Measurements from ENCODE around the gene GOSR1.

GOSR1 gene

GRCh38 chr17:30495586-30495985 is 18.4 kb downstream of the GOSR1 start:
- no peak overlapping the region for H3K27ac ChIP-seq (ENCODE audit: low read depth in 2 of 2, low read length in 2 of 2)
- H3K9me3 ChIP-seq (ENCODE audit: control insufficient read depth in 2 of 2, low read length in 2 of 2) = no peaks in the 10 kb centered on the region
- H3K4me1 ChIP-seq (ENCODE audit: control insufficient read depth in 2 of 2, insufficient read depth in 2 of 2, low read length in 2 of 2) = no peaks in the 10 kb centered on the region
- H3K36me3 ChIP-seq (ENCODE audit: control insufficient read depth in 2 of 2, insufficient read depth in 2 of 2, low read length in 2 of 2) = peaks cover 52 to 58% of the 10 kb centered on the region in 2 donors
- no peak overlapping the region for H3K9ac ChIP-seq (ENCODE audit: low read depth in 1 of 2, low read length in 2 of 2)
- no peaks in the 10 kb centered on the region for H3K27me3 ChIP-seq (ENCODE audit: control insufficient read depth in 2 of 2, insufficient read depth in 2 of 2, low read length in 2 of 2)
- H3K4me3 ChIP-seq (ENCODE audit: low read length in 2 of 2) = no peak overlapping the region

DNA sequence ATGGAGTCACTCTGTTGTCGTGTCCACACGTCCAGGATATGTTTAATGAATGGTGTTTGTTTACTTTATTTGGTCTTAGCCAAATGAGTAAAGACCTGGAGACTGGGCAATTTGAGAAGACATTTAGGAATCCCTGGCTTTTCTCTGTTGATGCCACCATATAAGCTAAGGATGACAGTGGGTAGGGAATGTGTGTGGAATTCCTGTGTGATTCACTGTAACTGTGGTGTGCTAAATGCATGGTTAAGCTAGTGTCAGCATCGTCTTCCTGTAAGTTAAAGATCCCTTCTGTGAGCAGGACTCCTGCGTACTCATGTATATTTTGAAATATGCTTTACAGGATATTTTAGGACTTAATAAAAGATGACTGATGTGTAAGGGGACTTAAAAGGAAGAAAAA is 26.4 kb downstream of the GOSR1 start:
- no peaks in the 10 kb centered on the region for H3K4me1 ChIP-seq (ENCODE audit: control insufficient read depth in 2 of 2, insufficient read depth in 2 of 2, low read length in 2 of 2)

DNA sequence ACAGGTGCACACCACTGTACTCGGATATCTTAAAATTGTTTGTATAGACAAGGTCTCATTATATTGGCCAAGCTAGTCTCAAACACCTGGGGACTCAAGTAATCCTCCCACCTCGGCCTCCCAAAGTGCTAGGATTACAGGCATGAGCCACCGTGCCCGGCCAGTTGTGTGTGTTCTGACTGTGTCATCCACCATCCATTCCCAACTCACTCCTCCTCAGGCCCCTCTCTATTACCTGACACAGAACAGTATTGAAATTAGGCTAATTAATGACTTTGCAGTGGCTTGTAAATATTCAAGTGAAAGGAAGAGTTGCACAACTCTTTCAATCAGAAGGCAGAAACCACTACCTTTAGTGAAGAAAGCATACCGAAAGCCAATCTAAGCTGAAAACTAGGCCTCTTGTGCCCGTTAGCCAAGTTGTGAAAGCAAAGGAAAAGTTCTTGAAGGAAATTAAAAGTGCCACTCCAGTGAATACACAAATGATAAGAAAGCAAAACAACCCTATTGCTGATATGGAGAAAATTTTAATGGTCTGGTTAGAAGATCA is 28.7 kb downstream of the GOSR1 start:
- Histone ChIP-seq H3K4me1 (ENCODE audit: control insufficient read depth in 2 of 2, insufficient read depth in 2 of 2, low read length in 2 of 2) (no peaks in the 10 kb centered on the region), H3K36me3 (ENCODE audit: control insufficient read depth in 2 of 2, insufficient read depth in 2 of 2, low read length in 2 of 2) (peaks cover 17 to 36% of the 10 kb centered on the region in 2 donors), H3K9me3 (ENCODE audit: control insufficient read depth in 2 of 2, low read length in 2 of 2) (no peaks in the 10 kb centered on the region), H3K27me3 (ENCODE audit: control insufficient read depth in 2 of 2, insufficient read depth in 2 of 2, low read length in 2 of 2) (no peaks in the 10 kb centered on the region), H3K27ac (ENCODE audit: low read depth in 2 of 2, low read length in 2 of 2) (no peak overlapping the region), H3K9ac (ENCODE audit: low read depth in 1 of 2, low read length in 2 of 2) (no peak overlapping the region), H3K4me3 (ENCODE audit: low read length in 2 of 2) (no peak overlapping the region)

More for the DNA sequence above, 26.4 kb downstream of the GOSR1 start:
- Histone ChIP-seq H3K27me3 (ENCODE audit: control insufficient read depth in 2 of 2, insufficient read depth in 2 of 2, low read length in 2 of 2) (no peaks in the 10 kb centered on the region), H3K9me3 (ENCODE audit: control insufficient read depth in 2 of 2, low read length in 2 of 2) (no peaks in the 10 kb centered on the region), H3K36me3 (ENCODE audit: control insufficient read depth in 2 of 2, insufficient read depth in 2 of 2, low read length in 2 of 2) (peaks cover 18 to 39% of the 10 kb centered on the region in 2 donors), H3K4me3 (ENCODE audit: low read length in 2 of 2) (no peak overlapping the region), H3K9ac (ENCODE audit: low read depth in 1 of 2, low read length in 2 of 2) (no peak overlapping the region), H3K27ac (ENCODE audit: low read depth in 2 of 2, low read length in 2 of 2) (no peak overlapping the region)

DNA sequence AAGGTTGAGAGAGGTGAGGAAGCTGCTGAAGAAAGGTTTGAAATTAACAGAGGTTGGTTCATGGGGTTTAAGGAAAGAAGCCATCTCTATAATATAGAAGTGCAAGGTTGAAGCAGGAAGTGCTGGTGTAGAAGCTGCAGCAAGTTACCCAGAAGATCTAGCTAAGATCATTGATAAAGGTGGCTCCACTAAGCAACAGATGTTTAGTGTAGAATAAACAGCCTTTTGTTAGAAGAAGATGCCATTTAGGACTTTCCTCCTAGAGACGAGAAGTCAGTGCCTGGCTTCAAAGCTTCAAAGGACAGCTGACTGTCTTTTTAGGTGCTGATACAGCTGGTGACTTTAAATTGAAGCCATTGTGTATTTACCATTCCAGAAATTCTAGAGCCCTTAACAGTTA is 29.3 kb downstream of the GOSR1 start:
- Histone ChIP-seq H3K36me3 (ENCODE audit: control insufficient read depth in 2 of 2, insufficient read depth in 2 of 2, low read length in 2 of 2) (peaks cover 14 to 32% of the 10 kb centered on the region in 2 donors), H3K9me3 (ENCODE audit: control insufficient read depth in 2 of 2, low read length in 2 of 2) (no peaks in the 10 kb centered on the region), H3K9ac (ENCODE audit: low read depth in 1 of 2, low read length in 2 of 2) (no peak overlapping the region), H3K4me1 (ENCODE audit: control insufficient read depth in 2 of 2, insufficient read depth in 2 of 2, low read length in 2 of 2) (no peaks in the 10 kb centered on the region), H3K27ac (ENCODE audit: low read depth in 2 of 2, low read length in 2 of 2) (no peak overlapping the region), H3K27me3 (ENCODE audit: control insufficient read depth in 2 of 2, insufficient read depth in 2 of 2, low read length in 2 of 2) (no peaks in the 10 kb centered on the region), H3K4me3 (ENCODE audit: low read length in 2 of 2) (no peak overlapping the region)

- H3K9me3 ChIP-seq (ENCODE audit: control insufficient read depth in 2 of 2, low read length in 2 of 2) = no peaks in the 10 kb centered on the region
- H3K27me3 ChIP-seq (ENCODE audit: control insufficient read depth in 2 of 2, insufficient read depth in 2 of 2, low read length in 2 of 2) = no peaks in the 10 kb centered on the region
- no peak overlapping the region for H3K4me3 ChIP-seq (ENCODE audit: low read length in 2 of 2)
- H3K4me1 ChIP-seq (ENCODE audit: control insufficient read depth in 2 of 2, insufficient read depth in 2 of 2, low read length in 2 of 2) = no peaks in the 10 kb centered on the region
- peaks cover 13 to 16% of the 10 kb centered on the region in 2 donors for H3K36me3 ChIP-seq (ENCODE audit: control insufficient read depth in 2 of 2, insufficient read depth in 2 of 2, low read length in 2 of 2)
- no peak overlapping the region for H3K9ac ChIP-seq (ENCODE audit: low read depth in 1 of 2, low read length in 2 of 2)
- no peak overlapping the region for H3K27ac ChIP-seq (ENCODE audit: low read depth in 2 of 2, low read length in 2 of 2)
These were observed 36.1 kb downstream of the GOSR1 start for GRCh38 chr17:30513346-30513745.

DNA sequence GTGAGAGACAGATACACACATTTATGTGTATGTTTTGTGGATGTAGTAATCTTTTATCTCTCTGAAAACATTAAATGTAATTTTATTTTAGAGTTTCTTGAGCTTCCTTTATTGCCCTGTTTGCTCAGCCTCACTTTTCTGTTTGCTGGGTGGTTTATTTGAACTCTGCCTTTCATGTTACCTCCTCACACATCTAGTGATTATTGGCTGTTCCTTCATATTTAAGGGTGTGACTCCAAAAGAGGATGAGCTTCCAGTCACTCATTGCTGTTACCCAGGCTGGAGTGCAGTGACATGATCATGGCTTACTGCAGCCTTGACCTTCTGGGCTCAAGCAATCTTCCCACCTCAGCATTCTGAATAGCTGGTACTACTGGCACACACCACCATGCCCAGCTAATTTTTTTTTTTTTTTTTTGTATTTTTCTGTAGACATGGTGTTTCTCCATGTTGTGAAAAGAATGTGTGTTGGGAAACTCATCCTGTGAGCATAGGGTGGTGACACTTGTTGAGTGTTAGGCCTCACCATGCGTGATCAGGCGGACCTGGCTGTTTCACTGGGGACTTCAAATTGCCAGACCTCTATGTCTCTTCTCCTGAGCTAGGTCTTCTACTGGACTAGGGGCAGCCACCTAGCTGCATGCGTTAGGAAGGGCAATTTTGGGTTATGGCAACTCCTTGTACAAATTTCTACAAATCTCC is 37.8 kb downstream of the GOSR1 start:
- peaks cover 17 to 19% of the 10 kb centered on the region in 2 donors for H3K36me3 ChIP-seq (ENCODE audit: control insufficient read depth in 2 of 2, insufficient read depth in 2 of 2, low read length in 2 of 2)
- H3K27me3 ChIP-seq (ENCODE audit: control insufficient read depth in 2 of 2, insufficient read depth in 2 of 2, low read length in 2 of 2) = no peaks in the 10 kb centered on the region
- no peaks in the 10 kb centered on the region for H3K4me1 ChIP-seq (ENCODE audit: control insufficient read depth in 2 of 2, insufficient read depth in 2 of 2, low read length in 2 of 2)
- H3K27ac ChIP-seq (ENCODE audit: low read depth in 2 of 2, low read length in 2 of 2) = no peak overlapping the region
- no peak overlapping the region for H3K9ac ChIP-seq (ENCODE audit: low read depth in 1 of 2, low read length in 2 of 2)
- H3K9me3 ChIP-seq (ENCODE audit: control insufficient read depth in 2 of 2, low read length in 2 of 2) = no peaks in the 10 kb centered on the region
- H3K4me3 ChIP-seq (ENCODE audit: low read length in 2 of 2) = no peak overlapping the region

- peaks cover 38 to 39% of the 10 kb centered on the region in 2 donors for H3K36me3 ChIP-seq (ENCODE audit: control insufficient read depth in 2 of 2, insufficient read depth in 2 of 2, low read length in 2 of 2)
- no peak overlapping the region for H3K9ac ChIP-seq (ENCODE audit: low read depth in 1 of 2, low read length in 2 of 2)
- H3K4me1 ChIP-seq (ENCODE audit: control insufficient read depth in 2 of 2, insufficient read depth in 2 of 2, low read length in 2 of 2) = no peaks in the 10 kb centered on the region
- no peak overlapping the region for H3K4me3 ChIP-seq (ENCODE audit: low read length in 2 of 2)
- H3K27ac ChIP-seq (ENCODE audit: low read depth in 2 of 2, low read length in 2 of 2) = no peak overlapping the region
- H3K27me3 ChIP-seq (ENCODE audit: control insufficient read depth in 2 of 2, insufficient read depth in 2 of 2, low read length in 2 of 2) = no peaks in the 10 kb centered on the region
- peaks cover 0 to 3% of the 10 kb centered on the region in 2 donors for H3K9me3 ChIP-seq (ENCODE audit: control insufficient read depth in 2 of 2, low read length in 2 of 2)
These were observed 40.6 kb downstream of the GOSR1 start for GRCh38 chr17:30517786-30518185.

GRCh38 chr17:30519166-30519565 is 42.0 kb downstream of the GOSR1 start:
- H3K9ac ChIP-seq (ENCODE audit: low read depth in 1 of 2, low read length in 2 of 2) = no peak overlapping the region
- peaks cover 31 to 33% of the 10 kb centered on the region in 2 donors for H3K36me3 ChIP-seq (ENCODE audit: control insufficient read depth in 2 of 2, insufficient read depth in 2 of 2, low read length in 2 of 2)
- no peak overlapping the region for H3K4me3 ChIP-seq (ENCODE audit: low read length in 2 of 2)

GRCh38 chr17:30519707-30520106 is 42.5 kb downstream of the GOSR1 start:
- H3K36me3 ChIP-seq (ENCODE audit: control insufficient read depth in 2 of 2, insufficient read depth in 2 of 2, low read length in 2 of 2) = peaks cover 33 to 34% of the 10 kb centered on the region in 2 donors
- no peak overlapping the region for H3K9ac ChIP-seq (ENCODE audit: low read depth in 1 of 2, low read length in 2 of 2)

More at GRCh38 chr17:30519166-30519565, 42.0 kb downstream of the GOSR1 start:
- Histone ChIP-seq H3K4me1 (ENCODE audit: control insufficient read depth in 2 of 2, insufficient read depth in 2 of 2, low read length in 2 of 2) (no peaks in the 10 kb centered on the region), H3K27me3 (ENCODE audit: control insufficient read depth in 2 of 2, insufficient read depth in 2 of 2, low read length in 2 of 2) (no peaks in the 10 kb centered on the region), H3K9me3 (ENCODE audit: control insufficient read depth in 2 of 2, low read length in 2 of 2) (peaks cover 0 to 3% of the 10 kb centered on the region in 2 donors), H3K27ac (ENCODE audit: low read depth in 2 of 2, low read length in 2 of 2) (no peak overlapping the region)

DNA sequence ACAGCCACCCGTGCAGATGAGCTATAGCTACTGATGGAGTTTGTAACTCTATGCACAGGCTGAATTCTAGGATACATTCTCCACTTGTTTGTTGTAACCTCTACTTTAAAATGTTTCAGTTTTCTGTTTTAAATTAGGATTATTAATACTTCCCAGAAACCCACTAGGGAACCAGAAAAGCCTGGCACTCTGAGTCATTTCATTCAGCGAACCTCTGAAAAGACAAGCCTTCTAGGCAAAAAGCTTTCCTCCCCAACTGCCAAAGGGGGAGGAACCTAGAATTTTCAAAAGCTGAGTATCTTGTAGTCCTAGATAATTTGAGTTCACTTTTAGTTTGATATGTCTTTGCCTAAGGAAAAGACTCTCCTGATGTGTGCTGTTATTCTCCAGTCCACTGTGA is 43.2 kb downstream of the GOSR1 start:
- no peak overlapping the region for H3K9ac ChIP-seq (ENCODE audit: low read depth in 1 of 2, low read length in 2 of 2)
- peaks cover 31 to 35% of the 10 kb centered on the region in 2 donors for H3K36me3 ChIP-seq (ENCODE audit: control insufficient read depth in 2 of 2, insufficient read depth in 2 of 2, low read length in 2 of 2)
- H3K27ac ChIP-seq (ENCODE audit: low read depth in 2 of 2, low read length in 2 of 2) = peak overlapping the region in 1 of 2 donors; percentile 32

More at GRCh38 chr17:30519707-30520106, 42.5 kb downstream of the GOSR1 start:
- H3K4me1 ChIP-seq (ENCODE audit: control insufficient read depth in 2 of 2, insufficient read depth in 2 of 2, low read length in 2 of 2) = peaks cover 0 to under 1% of the 10 kb centered on the region in 2 donors
- peaks cover 0 to 3% of the 10 kb centered on the region in 2 donors for H3K9me3 ChIP-seq (ENCODE audit: control insufficient read depth in 2 of 2, low read length in 2 of 2)
- H3K27me3 ChIP-seq (ENCODE audit: control insufficient read depth in 2 of 2, insufficient read depth in 2 of 2, low read length in 2 of 2) = no peaks in the 10 kb centered on the region
- H3K4me3 ChIP-seq (ENCODE audit: low read length in 2 of 2) = no peak overlapping the region
- no peak overlapping the region for H3K27ac ChIP-seq (ENCODE audit: low read depth in 2 of 2, low read length in 2 of 2)

More for the DNA sequence above, 43.2 kb downstream of the GOSR1 start:
- Histone ChIP-seq H3K4me3 (ENCODE audit: low read length in 2 of 2) (no peak overlapping the region), H3K27me3 (ENCODE audit: control insufficient read depth in 2 of 2, insufficient read depth in 2 of 2, low read length in 2 of 2) (no peaks in the 10 kb centered on the region), H3K4me1 (ENCODE audit: control insufficient read depth in 2 of 2, insufficient read depth in 2 of 2, low read length in 2 of 2) (peaks cover 0 to 2% of the 10 kb centered on the region in 2 donors), H3K9me3 (ENCODE audit: control insufficient read depth in 2 of 2, low read length in 2 of 2) (peaks cover 0 to 3% of the 10 kb centered on the region in 2 donors)

Data from mucosa of rectum (tissue), 2 donors.